Subcutaneous adipose tissue (tissue), 4 donors: ENCODE data around the gene FUT9. TPM values are rescaled to one million over a fixed set of nuclear protein-coding genes. Genes with fewer than 3 reads are reported as not detected.

ENCODE experiments used
- total RNA-seq, 4 donors: library from RNA; depleted of rRNA; stranded (reverse); fragments of >200 nt; gene quantifications; one replicate each; pipeline ENCODE4 v1.1.0, GENCODE V29; 2016
- TF ChIP-seq, protein P1 (sequence below): fragments of 450-650 bp; IDR thresholded peaks from one replicate; pipeline ENCODE4 v1.5.1; 2016; ENCODE audit warnings: low read depth, mild to moderate bottlenecking, control low read depth, antibody characterized with exemption, moderate library complexity

Gene FUT9
- total RNA-seq, 4 donors from 2014 or later: not detected

DNA sequence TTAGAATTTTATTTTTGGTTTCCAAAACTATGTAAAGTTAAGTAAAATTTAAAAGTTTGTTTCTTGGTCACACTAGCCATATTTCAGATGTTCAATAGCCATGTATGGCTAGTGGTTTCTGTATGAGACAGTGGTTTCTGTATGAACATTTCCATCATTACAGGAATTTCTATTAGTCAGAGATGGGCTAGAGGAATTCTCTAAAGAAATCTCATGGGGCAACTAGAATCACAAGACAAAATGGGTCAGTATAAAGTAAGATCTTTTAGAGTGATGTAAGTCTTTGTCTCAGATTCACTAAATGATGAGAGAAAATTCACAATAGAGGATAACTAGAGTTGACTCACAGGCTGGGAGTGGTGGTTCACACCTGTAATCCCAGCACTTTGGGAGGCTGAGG is 149.0 kb downstream of the FUT9 start:
- TF ChIP-seq, protein P1, sequence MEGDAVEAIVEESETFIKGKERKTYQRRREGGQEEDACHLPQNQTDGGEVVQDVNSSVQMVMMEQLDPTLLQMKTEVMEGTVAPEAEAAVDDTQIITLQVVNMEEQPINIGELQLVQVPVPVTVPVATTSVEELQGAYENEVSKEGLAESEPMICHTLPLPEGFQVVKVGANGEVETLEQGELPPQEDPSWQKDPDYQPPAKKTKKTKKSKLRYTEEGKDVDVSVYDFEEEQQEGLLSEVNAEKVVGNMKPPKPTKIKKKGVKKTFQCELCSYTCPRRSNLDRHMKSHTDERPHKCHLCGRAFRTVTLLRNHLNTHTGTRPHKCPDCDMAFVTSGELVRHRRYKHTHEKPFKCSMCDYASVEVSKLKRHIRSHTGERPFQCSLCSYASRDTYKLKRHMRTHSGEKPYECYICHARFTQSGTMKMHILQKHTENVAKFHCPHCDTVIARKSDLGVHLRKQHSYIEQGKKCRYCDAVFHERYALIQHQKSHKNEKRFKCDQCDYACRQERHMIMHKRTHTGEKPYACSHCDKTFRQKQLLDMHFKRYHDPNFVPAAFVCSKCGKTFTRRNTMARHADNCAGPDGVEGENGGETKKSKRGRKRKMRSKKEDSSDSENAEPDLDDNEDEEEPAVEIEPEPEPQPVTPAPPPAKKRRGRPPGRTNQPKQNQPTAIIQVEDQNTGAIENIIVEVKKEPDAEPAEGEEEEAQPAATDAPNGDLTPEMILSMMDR: no peak

DNA sequence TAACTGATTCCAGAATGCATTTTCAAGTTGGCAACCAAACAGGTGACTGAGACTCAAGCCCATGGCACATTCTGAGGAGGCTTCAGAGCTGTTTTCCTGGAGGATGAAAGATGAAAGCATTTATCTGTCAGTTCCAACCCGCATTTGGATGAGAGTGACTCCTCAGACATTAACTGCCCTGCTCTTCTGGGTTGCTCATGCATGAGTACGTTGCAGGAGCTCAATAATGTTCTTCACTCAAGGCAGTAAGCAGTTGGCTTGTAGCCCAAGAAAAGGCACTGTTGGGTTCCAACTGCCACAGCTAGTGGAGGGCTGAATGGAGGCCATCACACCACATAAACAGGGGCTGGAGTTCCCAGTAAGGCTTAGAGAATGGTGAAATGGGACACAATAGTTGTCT is 155.3 kb downstream of the FUT9 start:
- TF ChIP-seq, protein P1: no peak

DNA sequence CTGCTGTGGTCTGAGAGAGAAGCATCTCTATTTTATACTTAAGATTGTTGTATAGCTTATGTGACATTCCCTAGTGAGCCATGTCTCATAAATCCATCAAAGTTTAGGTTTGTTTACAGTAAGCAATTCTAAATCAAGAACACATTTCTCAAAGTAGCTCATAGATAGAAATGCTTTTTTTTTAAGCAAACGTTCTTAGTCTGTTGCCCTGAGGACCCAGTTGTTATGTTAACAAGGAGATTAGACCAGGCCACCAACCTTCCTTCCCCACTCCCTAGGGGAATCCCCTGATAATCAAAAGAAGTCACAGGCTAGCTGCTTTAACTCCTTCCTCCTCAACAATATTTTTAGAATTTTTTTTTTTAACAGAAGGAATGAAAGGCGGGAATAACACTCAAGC is 169.0 kb downstream of the FUT9 start:
- TF ChIP-seq, protein P1: no peak

DNA sequence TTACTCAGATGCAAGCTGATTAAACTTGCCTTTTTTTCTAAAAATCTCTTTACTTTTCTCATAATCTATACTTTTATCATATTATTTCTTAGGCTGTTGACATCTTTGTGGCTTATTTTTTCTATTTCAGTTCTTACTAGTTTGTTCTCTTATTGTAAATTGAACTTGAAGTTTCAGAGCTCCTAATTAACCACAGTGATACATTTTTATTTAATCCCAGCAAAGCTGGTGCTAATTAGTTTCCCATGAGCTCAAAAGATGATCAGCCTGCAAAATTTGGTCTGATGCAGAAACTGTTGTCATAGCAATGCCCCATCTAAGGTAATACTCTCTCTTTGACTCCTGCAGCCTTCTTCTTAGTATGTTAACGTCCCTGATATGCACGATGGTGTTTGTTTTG is 170.3 kb downstream of the FUT9 start:
- TF ChIP-seq, protein P1: no peak

DNA sequence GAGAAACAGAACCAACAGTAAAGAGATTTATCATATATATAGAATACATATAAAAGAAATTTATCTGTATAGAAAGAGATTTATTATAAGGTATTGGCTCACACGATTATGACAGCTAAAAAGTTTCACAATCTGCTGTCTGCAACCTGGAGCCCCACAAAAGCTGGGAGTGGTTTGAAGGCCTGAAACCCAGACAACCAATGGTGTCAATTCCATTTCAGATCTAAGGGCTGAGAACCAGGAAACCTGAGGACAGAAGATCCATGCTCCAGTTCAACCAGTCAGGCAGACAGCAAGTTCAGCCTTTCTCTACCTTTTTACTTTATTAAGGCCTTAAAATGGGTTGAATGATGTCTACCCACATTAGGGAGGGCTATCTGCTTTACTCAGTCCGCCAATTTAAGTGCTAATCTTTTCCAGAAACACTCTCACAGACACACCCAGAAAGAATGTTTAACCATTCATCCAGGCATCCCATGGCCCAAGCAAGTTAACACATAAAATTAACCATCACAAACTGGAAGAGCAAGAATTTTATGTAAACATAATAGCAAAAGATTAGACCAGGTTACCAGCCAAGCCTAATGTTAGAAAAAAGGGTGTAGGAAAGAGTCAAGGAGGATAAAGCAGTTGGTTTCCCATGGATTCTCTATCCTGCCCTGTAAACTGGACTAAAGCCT is 170.9 kb downstream of the FUT9 start:
- TF ChIP-seq, protein P1: no peak

DNA sequence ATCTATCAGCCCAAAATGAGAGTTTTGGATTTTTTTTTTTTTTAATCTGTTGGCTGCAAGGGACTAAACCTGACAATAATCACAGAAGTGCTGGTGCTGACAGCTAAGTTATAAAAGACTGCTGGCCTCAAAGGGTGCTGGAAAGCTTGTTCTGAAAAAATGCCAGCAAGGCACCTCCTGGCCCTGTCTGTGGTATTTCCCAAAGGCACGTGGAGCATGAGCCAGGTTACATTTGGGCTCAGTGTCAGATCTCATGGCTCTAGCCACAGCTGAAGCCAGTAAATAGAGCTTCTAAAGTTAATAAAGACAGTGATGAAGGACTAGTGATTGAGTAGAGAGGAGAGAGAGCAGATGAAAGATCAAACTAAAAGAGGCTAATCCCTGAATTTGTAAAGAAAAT is 178.9 kb downstream of the FUT9 start:
- TF ChIP-seq, protein P1: no peak

DNA sequence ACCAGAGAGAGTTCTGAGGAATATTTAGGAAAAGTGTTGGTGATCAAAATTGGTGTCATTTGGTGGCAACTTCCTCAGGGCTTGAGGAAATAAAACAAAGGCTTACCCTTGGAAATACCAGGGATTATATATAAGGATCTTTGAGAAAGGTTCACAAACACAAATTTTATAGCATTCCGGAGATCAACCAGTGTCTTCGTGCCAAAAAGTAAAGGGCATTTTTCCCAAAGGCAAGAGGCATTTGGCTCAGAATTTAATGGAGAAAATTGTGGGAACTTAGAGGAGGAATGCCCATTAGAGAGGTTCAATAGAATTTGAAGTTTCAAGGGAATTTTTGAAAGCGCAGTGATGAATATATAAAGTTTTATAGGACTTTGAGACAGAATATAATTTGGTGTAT is 179.5 kb downstream of the FUT9 start:
- TF ChIP-seq, protein P1: no peak
